B cell (primary cell): ENCODE results near the gene UTS2R. TPM values are rescaled to one million over a fixed set of nuclear protein-coding genes. Genes with fewer than 3 reads are reported as not detected.

Source experiments
- ATAC-seq: fragments of 200-7000 bp; cut with Tn5 transposase; one replicate; pipeline ENCODE4 v1.10.0; 2021; ENCODE audit warnings: low read depth, mild to moderate bottlenecking, moderate number of reproducible peaks, moderate library complexity
- CTCF ChIA-PET: fragments of 350-600 bp; sonication (Branson Sonifier 250); formaldehyde crosslinking; loops from one replicate; lab custom pipeline; 2021; ENCODE audit warnings: antibody characterized with exemption, inconsistent platforms; lab: Charles Lee
- POLR2A ChIA-PET: fragments of 350-600 bp; sonication (Branson Sonifier 250); formaldehyde crosslinking; loops from one replicate; lab custom pipeline; 2021; ENCODE audit warnings: antibody characterized with exemption; lab: Charles Lee
- DNase-seq: peaks from one replicate; pipeline ENCODE4 v3.0.0; 2013
- H2AFZ ChIP-seq: 2 replicates; pipeline ENCODE4 v1.6.1; 2012; ENCODE audit warnings: mild to moderate bottlenecking, low read depth, low read length; ENCODE audit not compliant: insufficient read depth, poor library complexity, severe bottlenecking
- H3K27ac ChIP-seq, 2 donors: 1 replicate in 1 of 2; 2 replicates in 1 of 2; pipeline ENCODE4 v1.5.1; 2012 to 2013; ENCODE audit warnings: low read length in 2 of 2, mild to moderate bottlenecking in 2 of 2, moderate library complexity in 1 of 2
- H3K27me3 ChIP-seq, 4 experiments: fragments of 200-600 bp in 1 of 4; sonication (generic) in 1 of 4; replicated peaks in 1 of 4; 1 replicate in 2 of 4; 2 replicates in 2 of 4; pipeline versions ENCODE4 v1.6.1 to v1.7.0; 2013 to 2016; ENCODE audit warnings: low read length in 3 of 4, mild to moderate bottlenecking in 2 of 4, mixed read lengths in 1 of 4, moderate library complexity in 1 of 4; ENCODE audit not compliant: insufficient read depth in 4 of 4, control insufficient read depth in 3 of 4; ENCODE audit errors: control extremely low read depth in 1 of 4
- H3K36me3 ChIP-seq, 2 experiments: replicated peaks in 1 of 2; 1 replicate in 1 of 2; 2 replicates in 1 of 2; pipeline versions ENCODE4 v1.6.1 to v1.7.1; 2013; ENCODE audit warnings: low read length in 1 of 2; ENCODE audit not compliant: insufficient read depth in 2 of 2, control insufficient read depth in 1 of 2; ENCODE audit errors: control extremely low read depth in 1 of 2, extremely low read depth in 1 of 2
- H3K4me1 ChIP-seq, 2 donors: fragments of 200-600 bp in 1 of 2; sonication (generic) in 1 of 2; 1 replicate in 1 of 2; 2 replicates in 1 of 2; pipeline versions ENCODE4 v1.5.1 to v1.6.1; 2013 to 2017; ENCODE audit warnings: low read length in 2 of 2; ENCODE audit not compliant: control insufficient read depth in 2 of 2, insufficient read depth in 2 of 2
- H3K4me2 ChIP-seq: replicated peaks from 2 replicates; pipeline ENCODE3; 2012; ENCODE audit warnings: mild to moderate bottlenecking, low read depth, low read length; ENCODE audit not compliant: poor library complexity, severe bottlenecking
- H3K4me3 ChIP-seq, 5 experiments: fragments of 200-600 bp in 1 of 5; sonication (generic) in 1 of 5; 1 replicate in 3 of 5; 2 replicates in 2 of 5; pipeline versions ENCODE4 v1.5.1 to v1.7.0; 2011 to 2016; ENCODE audit warnings: low read length in 4 of 5, mild to moderate bottlenecking in 4 of 5, low read depth in 2 of 5, control low read depth in 1 of 5, moderate library complexity in 1 of 5; ENCODE audit not compliant: insufficient read depth in 1 of 5; ENCODE audit errors: control extremely low read depth in 1 of 5, extremely low read depth in 1 of 5
- H3K79me2 ChIP-seq: fragments of 200-600 bp; sonication (generic); one replicate; pipeline ENCODE4 v1.6.0; 2016; ENCODE audit warnings: low read length; ENCODE audit not compliant: control insufficient read depth, insufficient read depth
- H3K9ac ChIP-seq: fragments of 200-600 bp; sonication (generic); 2 replicates; pipeline ENCODE4 v1.6.1; 2017; ENCODE audit warnings: mild to moderate bottlenecking, low read length, moderate library complexity
- H3K9me3 ChIP-seq, 3 donors: one replicate each; pipeline versions ENCODE4 v1.6.1 to v1.7.1; 2013; ENCODE audit warnings: low read length in 2 of 3; ENCODE audit not compliant: control insufficient read depth in 2 of 3, insufficient read depth in 1 of 3; ENCODE audit errors: control extremely low read depth in 1 of 3
- H4K20me1 ChIP-seq: 2 replicates; pipeline ENCODE4 v1.6.0; 2012; ENCODE audit warnings: mild to moderate bottlenecking, low read length; ENCODE audit not compliant: insufficient read depth, control insufficient read depth, poor library complexity, severe bottlenecking
- H3K27ac Mint-ChIP-seq: one replicate; pipeline ENCODE4 v1.8.0; 2021; ENCODE audit warnings: mixed read lengths
- H3K27me3 Mint-ChIP-seq: one replicate; pipeline ENCODE4 v1.8.0; 2021; ENCODE audit warnings: mixed read lengths
- H3K4me1 Mint-ChIP-seq: one replicate; pipeline ENCODE4 v1.8.0; 2021; ENCODE audit warnings: mixed read lengths
- H3K4me3 Mint-ChIP-seq: one replicate; pipeline ENCODE4 v1.8.0; 2021; ENCODE audit warnings: mixed read lengths
- H3K9me3 Mint-ChIP-seq: one replicate; pipeline ENCODE4 v1.8.0; 2022; ENCODE audit warnings: mixed read lengths; ENCODE audit not compliant: insufficient read depth
- EZH2 ChIP-seq: IDR thresholded peaks from 2 replicates; pipeline ENCODE4 v1.6.1; 2012; ENCODE audit warnings: borderline replicate concordance, low read depth, mild to moderate bottlenecking, moderate library complexity, low read length; ENCODE audit not compliant: insufficient read depth, poor library complexity, severe bottlenecking
- WGBS: methylation state at CpG from one replicate; pipeline ENCODE4 v1.1.5; 2013; ENCODE audit warnings: missing lambda C conversion rate; ENCODE audit not compliant: insufficient coverage; 5-methylcytosine and 5-hydroxymethylcytosine counted together
- intact Hi-C: fragments of 100-400 bp; cut with micrococcal nuclease; formaldehyde crosslinking; loops from one replicate; pipeline ENCODE4 v1.10.0; 2022
- polyA plus RNA-seq: library from polyadenylated mRNA; depleted of rRNA; stranded (reverse); fragments of >200 nt; gene quantifications from 2 replicates; pipeline ENCODE4 v1.2.3, GENCODE V29; 2012
- total RNA-seq, 2 donors: library from RNA; stranded (reverse); fragments of 120-200 nt in 1 of 2; gene quantifications; 1 replicate in 1 of 2; 2 replicates in 1 of 2; pipeline versions ENCODE4 v1.2.3 to v1.2.4, GENCODE V29; 2013 to 2022
- TF ChIP-seq, protein P1 (sequence below): fragments of 200-600 bp; IDR thresholded peaks from one replicate; pipeline ENCODE4 v1.8.0; 2022; ENCODE audit warnings: antibody characterized with exemption, mild to moderate bottlenecking

Gene UTS2R
- total and polyA plus RNA-seq, 2 donors (not counting 1 experiment from before 2014, with no cell fraction given), result 0.86 TPM; not detected in 1

DNA sequence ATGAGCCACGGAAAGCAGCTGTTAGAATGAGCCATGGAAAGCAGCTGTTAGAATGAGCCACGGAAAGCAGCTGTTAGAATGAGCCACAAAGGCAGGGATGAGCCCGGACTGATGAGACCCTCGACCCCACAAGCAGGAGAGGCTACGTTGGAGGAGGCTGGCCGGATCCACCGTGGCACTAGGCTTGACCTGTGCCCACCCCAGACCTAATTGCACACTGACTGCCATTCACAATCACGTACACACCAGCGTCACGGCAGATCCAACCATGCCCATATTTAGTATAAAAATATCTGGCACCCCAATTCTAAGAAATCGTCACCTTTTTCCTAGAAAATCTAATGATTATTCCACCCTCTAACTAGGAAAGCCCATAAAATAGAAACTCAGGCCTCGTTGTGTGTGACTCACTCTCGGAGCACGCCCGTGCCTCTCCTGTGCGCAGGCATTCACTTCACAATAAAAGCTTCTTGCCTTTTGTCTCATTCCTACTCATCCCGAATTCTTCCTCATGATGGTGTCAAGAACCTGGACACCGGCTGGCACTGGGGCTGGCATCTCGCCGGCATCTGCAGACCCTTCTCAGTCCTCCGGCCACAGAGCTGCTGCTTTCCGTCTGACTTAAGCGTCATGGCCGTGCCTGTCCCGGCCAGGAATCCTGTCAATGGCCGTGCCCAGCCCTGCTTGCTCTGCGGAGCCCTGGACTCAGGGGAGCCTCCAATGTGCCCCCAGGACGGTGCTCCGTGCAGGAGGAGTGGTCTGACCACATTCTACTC is 32.5 kb upstream of the UTS2R start:
- Histone ChIP-seq H3K4me1 (peaks cover 13 to 15% of the 10 kb centered on the region in 2 donors), H2AFZ (no peak overlapping the region), H3K79me2 (no peaks in the 10 kb centered on the region), H3K9ac (no peak overlapping the region), H3K36me3 (no peaks in the 10 kb centered on the region), H4K20me1 (no peaks in the 10 kb centered on the region), H3K27me3 (peaks cover 0 to 5% (median 0%) of the 10 kb centered on the region in 4 experiments), H3K4me2 (no peak overlapping the region), H3K9me3 (peaks cover 0 to 9% (median 0%) of the 10 kb centered on the region in 3 donors), H3K4me3 (no peak overlapping the region), H3K27ac (no peak overlapping the region)
- ATAC-seq, result no peak
- DNase-seq, result no peak
- 85% methylated on average over 28 of the region's 29 CpGs for WGBS
- CTCF ChIA-PET, result no interaction called here
- Mint-ChIP-seq H3K4me3 (no peak overlapping the region), H3K27ac (no peak overlapping the region), H3K27me3 (peaks cover 5% of the 10 kb centered on the region), H3K9me3 (no peaks in the 10 kb centered on the region), H3K4me1 (peaks cover 14% of the 10 kb centered on the region)
- intact Hi-C loops, result no loop called here
- POLR2A ChIA-PET, result no interaction called here
- TF ChIP-seq, protein P1, sequence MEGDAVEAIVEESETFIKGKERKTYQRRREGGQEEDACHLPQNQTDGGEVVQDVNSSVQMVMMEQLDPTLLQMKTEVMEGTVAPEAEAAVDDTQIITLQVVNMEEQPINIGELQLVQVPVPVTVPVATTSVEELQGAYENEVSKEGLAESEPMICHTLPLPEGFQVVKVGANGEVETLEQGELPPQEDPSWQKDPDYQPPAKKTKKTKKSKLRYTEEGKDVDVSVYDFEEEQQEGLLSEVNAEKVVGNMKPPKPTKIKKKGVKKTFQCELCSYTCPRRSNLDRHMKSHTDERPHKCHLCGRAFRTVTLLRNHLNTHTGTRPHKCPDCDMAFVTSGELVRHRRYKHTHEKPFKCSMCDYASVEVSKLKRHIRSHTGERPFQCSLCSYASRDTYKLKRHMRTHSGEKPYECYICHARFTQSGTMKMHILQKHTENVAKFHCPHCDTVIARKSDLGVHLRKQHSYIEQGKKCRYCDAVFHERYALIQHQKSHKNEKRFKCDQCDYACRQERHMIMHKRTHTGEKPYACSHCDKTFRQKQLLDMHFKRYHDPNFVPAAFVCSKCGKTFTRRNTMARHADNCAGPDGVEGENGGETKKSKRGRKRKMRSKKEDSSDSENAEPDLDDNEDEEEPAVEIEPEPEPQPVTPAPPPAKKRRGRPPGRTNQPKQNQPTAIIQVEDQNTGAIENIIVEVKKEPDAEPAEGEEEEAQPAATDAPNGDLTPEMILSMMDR, result no peak
- no peak for TF ChIP-seq EZH2
